GM23248 (cell line): Measurements from ENCODE around the gene R3HCC1L. TPM values are rescaled to one million over a fixed set of nuclear protein-coding genes. Genes with fewer than 3 reads are reported as not detected.
A peak's percentile ranks its signal among the peaks of the same experiment; 100 is the strongest.

Experiments used
- DNase-seq: peaks from one replicate; pipeline ENCODE4 v3.0.0-alpha.2; 2015
- H2AFZ ChIP-seq: fragments of 200-600 bp; sonication (generic); 2 replicates; pipeline ENCODE4 v1.6.1; 2016; ENCODE audit warnings: antibody characterized with exemption
- H3F3A ChIP-seq: fragments of 200-600 bp; sonication (generic); 2 replicates; pipeline ENCODE4 v1.6.1; 2016; ENCODE audit warnings: mild to moderate bottlenecking, antibody characterized with exemption, mixed run types; ENCODE audit not compliant: insufficient read depth
- H3K27ac ChIP-seq: fragments of 200-600 bp; sonication (generic); 2 replicates; pipeline ENCODE4 v1.5.1; 2016; ENCODE audit warnings: mild to moderate bottlenecking
- H3K27me3 ChIP-seq: fragments of 200-600 bp; sonication (generic); replicated peaks from 2 replicates; pipeline ENCODE4 v1.6.1; 2016; ENCODE audit warnings: mild to moderate bottlenecking; ENCODE audit not compliant: insufficient read depth
- H3K36me3 ChIP-seq: fragments of 200-600 bp; sonication (generic); 2 replicates; pipeline ENCODE4 v1.6.1; 2016; ENCODE audit warnings: low read depth, mild to moderate bottlenecking
- H3K4me1 ChIP-seq: fragments of 200-600 bp; sonication (generic); 2 replicates; pipeline ENCODE4 v1.6.1; 2016; ENCODE audit warnings: mild to moderate bottlenecking; ENCODE audit not compliant: insufficient read depth
- H3K4me2 ChIP-seq: fragments of 200-600 bp; sonication (generic); one replicate; pipeline ENCODE4 v1.6.1; 2016; ENCODE audit warnings: mild to moderate bottlenecking; ENCODE audit not compliant: unreplicated experiment
- H3K4me3 ChIP-seq: fragments of 200-600 bp; sonication (generic); 2 replicates; pipeline ENCODE4 v1.5.1; 2016; ENCODE audit warnings: mild to moderate bottlenecking
- H3K79me2 ChIP-seq: fragments of 200-600 bp; sonication (generic); 2 replicates; pipeline ENCODE4 v1.6.1; 2016; ENCODE audit warnings: mild to moderate bottlenecking; ENCODE audit not compliant: insufficient read depth
- H3K9ac ChIP-seq: fragments of 200-600 bp; sonication (generic); 2 replicates; pipeline ENCODE4 v1.6.1; 2016; ENCODE audit warnings: mild to moderate bottlenecking
- H3K9me2 ChIP-seq: fragments of 200-600 bp; sonication (generic); 2 replicates; pipeline ENCODE4 v1.6.1; 2016; ENCODE audit warnings: mixed run types, mild to moderate bottlenecking, moderate library complexity; ENCODE audit not compliant: insufficient read depth
- H3K9me3 ChIP-seq: fragments of 200-600 bp; sonication (generic); one replicate; pipeline ENCODE4 v1.6.1; 2017; ENCODE audit warnings: low read depth
- H4K20me1 ChIP-seq: fragments of 200-600 bp; sonication (generic); 2 replicates; pipeline ENCODE4 v1.6.0; 2016; ENCODE audit not compliant: insufficient read depth
- EZH2 ChIP-seq: fragments of 200-600 bp; sonication (generic); IDR thresholded peaks from 2 replicates; pipeline ENCODE4 v1.6.1; 2018; ENCODE audit warnings: antibody characterized with exemption, mild to moderate bottlenecking; ENCODE audit not compliant: insufficient read depth, poor library complexity, severe bottlenecking
- EZH2phosphoT487 ChIP-seq: fragments of 200-600 bp; sonication (generic); IDR thresholded peaks from 2 replicates; pipeline ENCODE4 v1.6.1; 2018; ENCODE audit warnings: antibody characterized with exemption, moderate library complexity, mild to moderate bottlenecking, low read depth; ENCODE audit not compliant: insufficient read depth
- WGBS, 2 experiments: methylation state at CpG; one replicate each; pipeline ENCODE4 v1.1.6; 2015 to 2017; ENCODE audit warnings: low lambda C conversion rate in 2 of 2, low coverage in 1 of 2; ENCODE audit errors: missing lambda C conversion rate in 2 of 2; 5-methylcytosine and 5-hydroxymethylcytosine counted together
- in situ Hi-C: fragments of 300-500 bp; cut with MboI; formaldehyde crosslinking; loops from 2 replicates; pipeline ENCODE4 v1.15.0; 2020
- polyA plus RNA-seq: library from polyadenylated mRNA; unstranded; fragments of >200 nt; fragmentation: Nextera tagmentation; extraction: Ambion mirVana; gene quantifications from 2 replicates; pipeline ENCODE4 v1.2.1, GENCODE V29; 2016
- total RNA-seq: library from RNA; depleted of rRNA; stranded (reverse); fragments of >200 nt; shearing (Covaris generic); gene quantifications from 2 replicates; pipeline ENCODE4 v1.2.3, GENCODE V29; 2014

R3HCC1L gene
- total and polyA plus RNA-seq, 2 experiments from 2014 or later: 8.2 to 10.2 TPM

DNA sequence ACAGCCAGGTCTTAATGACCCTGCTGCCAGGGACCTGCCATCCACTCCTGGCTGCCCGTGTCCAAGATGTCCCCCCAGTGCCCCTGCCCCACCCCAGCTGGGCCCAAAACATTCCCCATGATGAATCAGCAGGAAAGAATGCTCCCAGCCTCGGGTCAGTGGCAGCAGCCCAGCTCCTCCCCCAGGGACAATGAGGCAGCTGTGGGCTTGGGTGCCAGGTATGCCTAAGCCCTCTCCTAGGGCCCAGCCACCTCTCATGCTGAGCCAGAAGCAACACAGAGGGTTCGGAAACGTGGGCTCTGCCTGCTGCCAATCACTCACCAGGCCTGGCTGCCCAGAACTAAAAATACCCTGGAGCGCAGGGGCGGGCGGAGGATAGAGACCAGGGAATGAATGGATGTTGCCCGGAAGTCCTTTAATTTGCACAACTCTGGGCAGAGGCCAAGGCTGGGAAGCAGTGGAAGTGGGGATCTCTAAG, 135.0 kb downstream of the R3HCC1L start:
- Histone ChIP-seq H3K9me2 (no peaks in the 10 kb centered on the region), H3K79me2 (peaks cover 24% of the 10 kb centered on the region), H3F3A (peaks cover 9% of the 10 kb centered on the region; the same call in 1 of the 2 replicates), H3K4me1 (peaks cover 25% of the 10 kb centered on the region), H3K27me3 (no peaks in the 10 kb centered on the region), H3K9me3 (no peaks in the 10 kb centered on the region), H3K36me3 (no peaks in the 10 kb centered on the region), H2AFZ (no peak overlapping the region), H4K20me1 (no peaks in the 10 kb centered on the region), H3K4me2 (peak overlapping the region; percentile 80), H3K9ac (peak overlapping the region; percentile 22; the same call in 1 of the 2 replicates), H3K27ac (peak overlapping the region; percentile 55), H3K4me3 (peak overlapping the region; percentile 75; the same call in 1 of the 2 replicates)
- DNase-seq: peak; percentile 90
- no peak for TF ChIP-seq EZH2
- no peak for TF ChIP-seq EZH2phosphoT487
- WGBS, 2 experiments: 6 to 8% methylated on average over 8 of the region's 8 CpGs
- in situ Hi-C loops: no loop called here

DNA sequence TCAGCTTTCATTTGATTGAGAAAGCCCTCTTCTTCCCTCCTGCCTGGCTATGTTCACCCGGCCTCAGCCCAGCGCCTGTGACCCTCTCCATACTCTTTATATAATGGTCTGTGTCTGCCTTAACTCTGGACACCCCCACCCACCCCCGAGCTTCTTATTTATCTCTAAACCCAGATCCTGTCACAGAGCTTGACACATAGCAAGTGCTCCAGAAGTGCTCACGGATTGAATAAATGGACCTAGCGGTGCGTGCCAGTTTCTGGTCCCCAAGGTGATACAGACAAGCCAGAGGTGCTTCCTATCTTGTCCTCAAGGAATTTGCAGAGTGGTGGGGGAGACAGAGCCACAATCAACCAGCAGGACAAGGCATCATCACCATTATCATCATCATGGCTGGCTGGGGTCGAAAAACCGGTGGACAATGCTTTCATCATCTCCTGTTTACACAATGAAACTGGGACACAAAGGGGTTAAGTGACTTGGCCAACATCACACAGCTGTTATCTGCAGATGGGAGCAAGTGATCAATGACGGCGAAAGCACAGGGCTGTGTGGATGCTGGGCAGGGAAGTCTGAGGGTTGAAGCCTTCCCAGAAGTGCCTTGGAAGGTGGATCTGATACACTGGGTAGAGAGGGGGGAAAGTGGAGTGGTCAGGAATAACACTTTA, 135.8 kb downstream of the R3HCC1L start:
- no peaks in the 10 kb centered on the region for H4K20me1 ChIP-seq
- H3K9ac ChIP-seq: no peak overlapping the region
- H3K27ac ChIP-seq: 0 out of 2 replicates have a peak overlapping the region, but pooled peaks have one; percentile 55
- H2AFZ ChIP-seq: no peak overlapping the region
- 65% methylated on average over 10 of the region's 10 CpGs for WGBS, 2 experiments
- H3K79me2 ChIP-seq: peaks cover 24% of the 10 kb centered on the region
- peaks cover 5% of the 10 kb centered on the region; the same call in 1 of the 2 replicates for H3F3A ChIP-seq
- no peaks in the 10 kb centered on the region for H3K9me3 ChIP-seq
- H3K36me3 ChIP-seq: no peaks in the 10 kb centered on the region
- in situ Hi-C loops: no loop called here
- H3K4me2 ChIP-seq: peak overlapping the region; percentile 80
- H3K27me3 ChIP-seq: no peaks in the 10 kb centered on the region
- no peaks in the 10 kb centered on the region for H3K9me2 ChIP-seq
- no peak for DNase-seq
- no peak overlapping the region for H3K4me3 ChIP-seq
- no peak for TF ChIP-seq EZH2phosphoT487
- no peak for TF ChIP-seq EZH2
- H3K4me1 ChIP-seq: peaks cover 25% of the 10 kb centered on the region

DNA sequence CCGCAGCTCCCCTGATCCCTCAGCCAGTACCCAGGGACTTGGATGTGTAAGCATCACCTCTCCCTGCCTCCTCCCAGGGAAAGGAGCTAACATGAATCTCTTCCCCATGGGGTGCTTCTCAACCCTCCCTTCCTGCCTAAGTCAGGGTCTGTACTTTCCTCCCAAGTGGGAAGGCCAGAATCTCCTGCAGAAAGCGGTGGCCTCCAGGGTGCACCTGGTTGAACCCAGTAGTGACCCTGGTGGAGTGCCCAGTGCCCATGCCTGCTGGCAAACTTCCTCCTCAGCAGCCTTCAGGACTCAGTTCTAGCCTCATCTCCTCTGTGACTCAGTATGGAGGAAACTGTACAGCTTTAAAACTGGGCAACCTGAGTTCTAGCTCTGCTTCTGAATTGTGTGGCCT, 136.3 kb downstream of the R3HCC1L start:
- no peak for DNase-seq
- peaks cover 20% of the 10 kb centered on the region for H3K79me2 ChIP-seq
- 100% methylated on average over 2 of the region's 2 CpGs for WGBS, 2 experiments
- no peak overlapping the region for H2AFZ ChIP-seq
- H3K4me1 ChIP-seq: peaks cover 21% of the 10 kb centered on the region
- in situ Hi-C loops: no loop called here
- no peaks in the 10 kb centered on the region for H3K9me2 ChIP-seq
- no peak overlapping the region for H3K27ac ChIP-seq
- peaks cover 5% of the 10 kb centered on the region; the same call in 1 of the 2 replicates for H3F3A ChIP-seq
- no peaks in the 10 kb centered on the region for H3K27me3 ChIP-seq
- H3K4me2 ChIP-seq: no peak overlapping the region
- no peak overlapping the region for H3K4me3 ChIP-seq
- no peaks in the 10 kb centered on the region for H3K36me3 ChIP-seq
- no peaks in the 10 kb centered on the region for H4K20me1 ChIP-seq
- H3K9me3 ChIP-seq: no peaks in the 10 kb centered on the region
- TF ChIP-seq EZH2 (no peak), EZH2phosphoT487 (no peak)
- no peak overlapping the region for H3K9ac ChIP-seq

DNA sequence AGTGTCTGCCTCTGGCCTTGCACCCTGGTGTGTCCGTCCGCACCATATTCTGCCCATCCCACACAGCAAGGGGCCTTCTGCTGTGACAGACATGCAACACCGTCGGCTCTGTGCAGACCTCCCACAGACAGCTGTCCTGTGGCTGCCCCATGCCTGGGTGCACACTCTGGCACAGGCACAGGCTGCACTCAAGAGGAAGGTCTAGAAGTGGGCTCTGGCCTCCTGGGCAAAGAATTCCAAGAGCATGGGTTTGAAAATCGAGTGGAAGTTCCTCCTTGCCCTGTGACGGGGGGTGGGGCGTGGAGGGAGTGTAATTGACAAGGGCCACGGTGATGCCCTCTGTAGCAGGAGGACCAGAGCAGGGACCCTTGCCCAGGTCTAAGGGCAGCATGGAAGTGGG, 137.8 kb downstream of the R3HCC1L start:
- Histone ChIP-seq H4K20me1 (no peaks in the 10 kb centered on the region), H3K36me3 (no peaks in the 10 kb centered on the region), H2AFZ (no peak overlapping the region), H3K79me2 (peaks cover 6% of the 10 kb centered on the region), H3K27ac (no peak overlapping the region), H3F3A (peaks cover 5% of the 10 kb centered on the region; the same call in 1 of the 2 replicates), H3K9me2 (no peaks in the 10 kb centered on the region), H3K4me1 (peaks cover 18% of the 10 kb centered on the region), H3K27me3 (no peaks in the 10 kb centered on the region), H3K9ac (no peak overlapping the region), H3K4me2 (no peak overlapping the region), H3K4me3 (no peak overlapping the region), H3K9me3 (no peaks in the 10 kb centered on the region)
- in situ Hi-C loops: no loop called here
- 76 to 83% methylated on average over 8 of the region's 8 CpGs for WGBS, 2 experiments
- TF ChIP-seq EZH2phosphoT487 (no peak), EZH2 (no peak)
- DNase-seq: no peak
